HG02938 (cell line): ENCODE measurements around the gene RIOK1.
"Not testable (repeated sequence)": the region's sequence is repeated elsewhere in the genome, so short reads cannot be mapped to it uniquely, and the experiment has no call there.

ENCODE experiments used
- ATAC-seq: cut with Tn5 transposase; IDR thresholded peaks from one replicate; pipeline ENCODE4 v1.9.1; 2021; ENCODE audit warnings: mild to moderate bottlenecking, moderate library complexity; ENCODE audit not compliant: unreplicated experiment

RIOK1 gene

DNA sequence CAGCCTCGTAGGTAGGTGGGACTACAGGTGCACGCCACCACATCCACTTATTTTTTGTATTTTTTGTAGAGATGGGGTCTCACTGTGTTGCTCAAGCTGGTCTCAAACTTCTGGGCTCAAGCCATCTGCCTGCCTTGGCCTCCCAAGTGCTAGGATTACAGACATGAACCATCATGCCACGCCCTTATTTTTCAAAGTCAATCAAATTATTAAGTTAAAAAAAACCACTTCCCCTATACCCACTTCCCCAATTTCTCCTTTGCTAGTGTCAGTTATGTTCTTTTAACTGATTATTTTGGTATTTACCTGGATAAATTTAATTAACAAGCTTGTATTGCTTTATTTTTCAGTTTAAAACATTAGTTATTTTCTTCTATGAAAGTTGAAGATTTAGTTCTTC, 49.6 kb downstream of the RIOK1 start:
- ATAC-seq: no peak

- no peak for ATAC-seq
Measured at GRCh38 chr6:7440476-7440875, 50.9 kb downstream of the RIOK1 start.

DNA sequence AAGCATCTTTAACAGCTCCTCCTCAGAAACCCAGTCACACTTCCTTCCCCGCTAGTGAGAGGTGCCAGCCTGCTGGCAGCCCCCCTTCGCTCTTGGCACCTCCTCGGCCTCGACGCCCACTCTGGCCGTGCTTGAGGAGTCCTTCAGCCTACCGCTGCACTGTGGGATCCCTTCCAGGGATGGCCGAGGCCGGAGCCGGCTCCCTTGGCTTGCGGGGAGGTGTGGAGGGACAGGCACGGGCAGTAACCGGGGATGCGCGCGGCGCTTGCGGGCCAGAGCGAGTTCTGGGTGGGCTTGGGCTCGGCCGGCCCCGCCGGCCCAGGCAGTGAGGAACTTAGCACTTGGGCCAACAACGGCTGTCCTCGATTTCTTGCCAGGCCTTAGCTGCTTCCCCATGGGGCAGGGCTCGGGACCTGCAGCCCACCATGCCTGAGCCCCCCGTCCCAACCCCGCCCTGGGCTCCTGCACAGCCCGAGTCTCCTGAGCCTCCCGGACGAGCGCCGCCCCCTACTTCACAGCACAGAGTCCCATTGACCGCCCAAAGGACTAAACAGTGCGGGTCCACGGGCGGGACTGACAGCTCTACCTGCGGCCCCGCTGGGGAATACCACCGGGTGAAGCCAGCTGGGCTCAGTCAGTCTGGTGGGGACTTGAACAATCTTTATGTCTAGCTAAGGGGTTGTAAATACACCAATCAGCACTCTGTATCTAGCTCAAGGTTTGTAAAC, 51.6 kb downstream of the RIOK1 start:
- ATAC-seq: no peak

DNA sequence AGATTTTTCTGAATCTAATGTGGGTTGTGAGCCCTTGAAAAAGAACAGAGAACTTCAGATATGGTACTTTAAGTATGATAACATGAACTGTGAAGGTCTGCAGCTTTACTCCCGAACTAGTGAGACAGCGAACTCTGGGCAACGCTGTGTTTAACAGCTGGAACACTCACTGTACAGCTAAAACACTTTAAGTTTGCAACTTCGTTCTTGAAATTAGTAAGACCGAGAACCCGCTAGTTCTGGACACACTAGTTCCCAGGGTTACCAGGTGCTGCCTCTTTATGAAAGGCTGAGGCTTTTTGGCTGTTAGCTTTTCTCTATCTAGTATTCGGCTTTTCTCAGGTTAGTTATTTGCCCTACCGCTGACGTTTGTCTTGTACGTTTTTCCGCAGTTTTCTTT, 52.9 kb downstream of the RIOK1 start:
- no peak for ATAC-seq

DNA sequence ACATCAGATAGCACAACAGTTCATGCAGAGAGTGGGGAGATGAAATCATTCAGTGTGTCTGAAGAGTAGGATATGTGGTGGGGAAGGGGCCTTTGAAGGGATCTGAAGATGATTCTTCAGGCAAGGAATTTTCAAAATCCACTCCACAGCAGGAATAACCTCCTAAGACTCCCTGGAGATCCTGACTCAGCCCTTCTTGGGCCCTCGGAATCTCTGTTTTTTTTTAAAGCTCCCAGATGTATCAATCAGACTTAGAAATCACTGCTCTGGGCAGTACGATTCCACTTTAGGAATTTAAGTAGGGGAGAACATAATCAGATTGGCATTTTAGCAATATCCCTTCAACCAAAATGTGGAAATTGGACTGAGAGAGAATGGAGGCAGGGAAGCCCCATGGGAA, 55.5 kb downstream of the RIOK1 start:
- no peak for ATAC-seq

DNA sequence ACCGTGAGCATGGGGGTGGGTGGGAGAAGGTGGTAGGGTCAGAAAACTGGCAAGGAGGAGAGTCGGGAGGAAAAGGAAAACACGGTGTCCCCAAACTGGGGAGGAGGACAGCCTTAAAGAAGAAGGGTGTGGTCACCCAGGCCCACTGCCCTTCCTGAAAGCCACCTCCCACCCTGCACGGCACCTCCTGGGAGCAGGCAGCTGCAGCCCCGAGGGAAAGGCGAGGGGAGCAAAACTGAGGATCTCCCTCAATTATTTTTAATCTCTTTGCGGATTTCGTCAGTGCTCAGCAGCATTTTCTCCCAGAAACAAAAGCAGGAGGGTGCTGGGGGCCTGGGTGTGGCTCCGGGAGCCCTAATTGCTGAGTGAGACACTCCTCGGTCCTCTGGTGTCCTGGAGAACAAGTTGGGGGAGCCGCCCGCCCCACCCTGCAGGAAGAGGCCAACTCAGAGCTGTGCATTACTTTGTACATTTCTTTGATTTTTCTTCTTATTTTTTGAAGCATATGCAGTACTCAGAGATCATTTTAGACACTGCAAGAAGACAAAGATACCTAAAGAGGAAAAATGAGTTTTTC, 56.4 kb downstream of the RIOK1 start:
- ATAC-seq: no peak

DNA sequence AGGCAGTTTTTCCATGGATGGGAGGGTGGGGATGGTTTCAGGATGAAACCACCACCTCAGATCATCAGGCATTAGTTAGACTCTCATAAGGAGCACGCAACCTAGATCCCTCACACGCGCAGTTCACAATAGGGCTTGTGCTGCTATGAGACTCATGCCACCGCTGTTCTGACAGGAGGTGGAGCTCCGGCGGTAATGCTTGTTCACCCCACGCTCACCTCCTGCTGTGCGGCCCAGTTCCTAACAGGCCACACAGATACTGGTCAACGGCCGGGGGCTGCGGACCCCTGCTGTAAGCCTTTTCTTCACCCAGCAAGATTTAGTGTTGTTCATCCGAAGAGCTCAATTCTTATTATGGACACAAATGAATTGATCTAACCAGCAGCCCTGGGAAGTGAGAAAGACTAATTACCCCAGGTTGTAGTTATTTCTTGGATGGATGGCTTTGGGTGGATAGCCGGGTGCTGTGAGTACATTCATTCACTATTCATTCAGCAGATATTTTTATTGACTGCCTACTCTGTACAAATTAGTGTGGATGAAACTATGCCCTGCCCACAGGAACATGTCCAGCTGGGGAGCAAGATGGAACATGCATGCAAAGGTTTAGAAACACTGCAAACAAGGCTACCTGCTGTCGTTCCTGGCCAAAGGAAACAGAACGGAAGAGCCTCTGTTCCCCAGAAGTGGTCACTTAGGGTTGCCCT, 57.2 kb downstream of the RIOK1 start:
- no peak for ATAC-seq

DNA sequence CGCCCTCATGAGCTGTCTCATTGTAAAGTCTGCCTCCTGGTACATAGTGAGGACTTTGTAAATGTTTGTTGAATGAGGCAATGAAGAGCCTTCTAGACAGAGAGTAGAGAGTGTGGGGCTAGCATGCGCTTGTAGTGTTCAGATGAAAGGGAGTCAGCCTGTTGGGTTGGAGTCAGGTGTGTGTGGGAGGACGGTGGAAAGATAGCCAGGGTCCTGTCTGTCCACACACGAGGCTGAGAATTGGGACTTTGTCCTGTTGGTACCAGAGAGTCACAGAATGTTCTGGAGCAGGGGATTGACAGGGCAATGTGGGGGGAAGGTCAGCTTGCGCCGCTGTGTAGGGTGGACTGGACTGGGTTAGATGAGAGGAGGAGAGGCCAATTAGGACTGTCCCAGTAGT, 58.6 kb downstream of the RIOK1 start:
- ATAC-seq: no peak

GRCh38 chr6:7449018-7449417, 59.4 kb downstream of the RIOK1 start:
- no peak for ATAC-seq

DNA sequence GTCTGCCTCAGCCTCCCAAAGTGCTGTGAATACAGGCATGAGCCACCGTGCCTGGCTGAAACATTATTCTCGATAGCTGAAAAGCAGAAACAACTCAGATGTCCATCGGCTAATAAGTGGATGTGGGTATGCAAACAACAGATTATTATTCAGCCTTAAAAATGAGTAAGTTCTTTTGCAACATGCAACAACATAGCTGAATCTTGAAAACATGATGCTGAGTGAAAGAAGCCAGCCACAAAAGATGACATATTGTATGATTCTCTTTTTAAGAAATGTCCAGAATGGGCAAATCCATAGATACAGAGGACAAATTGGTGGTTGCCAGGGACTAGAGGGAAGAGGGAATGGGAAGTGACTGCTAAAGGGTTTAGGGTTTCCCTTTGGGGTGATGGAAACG, 61.7 kb downstream of the RIOK1 start:
- no peak for ATAC-seq

DNA sequence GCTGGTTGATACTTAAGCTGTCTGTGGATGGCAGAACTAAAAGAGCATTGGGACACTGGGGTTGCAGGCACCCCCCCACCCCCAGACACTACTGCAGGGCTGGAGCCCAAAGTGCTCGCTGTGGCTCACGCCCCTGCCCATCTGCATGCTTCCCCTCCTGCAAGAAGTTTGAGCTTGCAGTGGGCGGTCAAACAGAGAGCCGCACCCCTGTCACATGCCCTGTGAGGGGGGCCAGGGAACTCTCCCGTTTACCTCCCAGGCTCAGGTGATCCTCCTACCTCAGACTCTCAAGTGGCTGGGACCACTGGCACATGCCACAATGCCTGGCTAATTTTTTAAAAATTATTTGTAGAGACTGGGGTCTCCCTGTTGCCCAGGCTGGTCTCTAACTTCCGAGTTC, 63.3 kb downstream of the RIOK1 start:
- no peak for ATAC-seq

GRCh38 chr6:7454696-7455358, 65.2 kb downstream of the RIOK1 start:
- no peak for ATAC-seq

- not testable (repeated sequence) for ATAC-seq
Measured at GRCh38 chr6:7456302-7456701, 66.7 kb downstream of the RIOK1 start.

GRCh38 chr6:7461416-7461815, 71.8 kb downstream of the RIOK1 start:
- ATAC-seq: no peak

DNA sequence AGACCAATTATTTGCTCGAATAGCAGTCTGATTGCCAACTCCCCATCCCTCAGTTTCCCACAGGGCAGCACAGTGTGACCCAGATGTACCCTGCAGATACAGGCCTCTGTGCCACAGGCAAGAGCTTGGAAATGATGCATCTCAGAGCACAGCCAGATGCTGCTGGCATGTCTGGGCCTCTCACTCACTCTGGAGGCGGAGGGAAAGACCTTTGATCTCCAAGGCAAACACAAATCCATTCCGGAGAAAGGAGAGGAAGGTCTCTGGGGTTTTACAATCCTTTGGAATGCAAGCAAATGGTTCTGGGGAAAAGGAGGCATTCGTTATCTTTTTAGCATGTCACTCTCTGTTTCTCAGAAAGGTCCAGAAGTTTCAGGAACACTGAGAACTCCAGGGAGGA, 74.2 kb downstream of the RIOK1 start:
- no peak for ATAC-seq

DNA sequence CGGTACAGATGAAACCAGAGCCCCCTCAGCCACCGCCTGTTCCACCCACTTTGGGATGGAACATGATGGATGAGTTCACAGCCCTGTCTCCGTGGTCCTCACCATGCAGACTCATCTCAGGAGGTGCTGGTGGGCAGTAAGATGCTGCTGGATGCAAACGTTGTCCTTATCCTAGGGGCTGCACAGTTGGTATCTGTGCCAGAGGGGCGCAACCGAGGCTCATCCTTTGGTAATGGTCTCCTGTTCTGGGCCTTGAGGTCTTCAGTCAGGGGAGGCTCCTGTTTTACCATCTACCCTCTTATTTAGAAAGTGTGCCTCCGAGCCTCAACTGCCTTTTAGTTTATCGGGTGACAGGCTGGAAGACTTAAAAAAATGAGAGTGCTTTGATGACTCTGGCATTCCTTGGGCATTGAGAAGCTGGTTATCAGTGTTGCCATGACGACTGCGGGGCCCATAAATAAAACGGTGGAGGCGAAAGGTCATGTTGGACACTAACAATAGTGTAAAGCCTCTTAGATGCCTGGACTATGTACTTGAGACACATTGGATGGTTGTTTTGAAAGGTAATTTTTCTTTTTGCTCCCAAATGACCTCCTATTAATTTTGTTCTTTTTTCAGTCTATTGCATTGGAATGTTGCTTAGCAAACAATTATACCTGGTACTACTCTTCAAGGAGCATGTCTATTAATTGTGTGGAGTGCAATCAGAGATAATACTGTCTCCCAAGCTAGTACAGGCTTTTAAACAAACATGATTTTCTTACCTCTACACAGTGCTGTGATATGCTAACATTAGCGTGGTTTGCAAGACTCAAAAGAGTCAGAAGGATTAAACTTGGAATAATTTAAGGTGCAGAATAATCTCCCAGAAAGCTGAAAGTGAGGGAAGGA, 77.6 kb downstream of the RIOK1 start:
- ATAC-seq: no peak
